ENCODE results near the gene PBX1. TPM values are rescaled to one million over a fixed set of nuclear protein-coding genes. Genes with fewer than 3 reads are reported as not detected.

The PBX1 gene
- total RNA-seq, 1 experiment from 2014 or later, result 9.8 TPM

DNA sequence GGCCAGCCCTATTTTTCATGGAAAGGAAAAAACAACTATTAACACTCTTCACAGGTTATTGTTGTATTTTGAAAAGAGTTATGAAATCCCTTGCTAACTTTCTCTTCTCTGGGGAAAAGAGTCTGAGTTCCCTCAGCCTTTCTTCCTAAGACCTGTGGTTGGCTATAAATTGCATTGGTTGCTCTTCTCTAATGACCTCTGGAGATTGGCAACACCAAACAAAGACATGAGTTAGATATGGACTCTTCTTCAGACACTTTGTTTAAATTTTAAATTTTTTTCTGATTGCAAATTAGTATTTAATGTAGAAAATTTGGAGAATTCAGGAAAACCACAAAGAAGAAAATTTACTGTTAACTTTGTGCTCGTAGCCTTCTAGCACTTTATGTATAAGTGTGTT is 275.7 kb downstream of the PBX1 start:
- ChIA-PET CTCF (interaction anchor here (0.6 kb wide), 1 partner anchor 525 kb away, joined by 5 read pairs; no protein-coding TSS in a partner anchor), POLR2A (ENCODE audit: unreplicated experiment) (no interaction called here)

DNA sequence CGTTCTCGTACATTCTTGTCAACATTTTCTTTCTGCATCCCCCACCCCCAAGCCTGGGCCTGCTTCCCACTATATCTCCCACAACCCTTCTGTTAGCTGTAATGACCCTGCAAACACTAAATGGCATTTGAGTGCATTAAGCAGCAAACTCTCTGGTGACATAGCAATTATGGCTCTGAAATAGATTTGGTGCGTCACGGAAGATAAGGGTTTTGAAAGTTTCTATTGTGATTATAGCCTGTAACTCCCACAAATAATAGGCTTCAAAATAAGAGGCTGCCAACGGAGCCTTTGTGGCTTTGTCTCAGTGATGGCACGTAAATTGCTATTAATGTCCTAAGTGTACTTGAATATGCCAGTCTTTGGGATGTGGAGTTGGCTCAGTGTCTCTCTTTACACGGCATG is 277.6 kb downstream of the PBX1 start:
- DNase-seq (no peak), ATAC-seq (no peak)
- Histone ChIP-seq H3K27ac (ENCODE audit: low read length) (no peak overlapping the region), H3K9me2 (replicated peaks; ENCODE audit: low read length) (no peaks in the 10 kb centered on the region), H3K36me3 (ENCODE audit: low read depth, low read length) (no peaks in the 10 kb centered on the region), H3K4me2 (ENCODE audit: low read length) (no peak overlapping the region), H3K4me3 (ENCODE audit: low read length) (no peak overlapping the region), H3K9ac (ENCODE audit: low read length) (no peak overlapping the region), H4K20me1 (ENCODE audit: low read length) (no peaks in the 10 kb centered on the region), H3K4me1 (ENCODE audit: insufficient read depth, low read length) (no peaks in the 10 kb centered on the region), H2AFZ (ENCODE audit: low read length) (no peak overlapping the region), H3K27me3 (ENCODE audit: low read length) (peaks cover 7% of the 10 kb centered on the region; the same call in 1 of the 2 replicates), H3K9me3 (ENCODE audit: low read length) (no peaks in the 10 kb centered on the region), H3K79me2 (ENCODE audit: low read length) (no peaks in the 10 kb centered on the region), H3F3A (ENCODE audit: low read length, unreplicated experiment) (no peaks in the 10 kb centered on the region)
- POLR2A ChIA-PET (ENCODE audit: unreplicated experiment), result no interaction called here
- CTCF ChIA-PET, result no interaction called here
- no TSS peak for BruUV-seq (replicated peaks)
- intact Hi-C loops (cut with micrococcal nuclease), result no loop called here
- TF ChIP-seq, protein P1, sequence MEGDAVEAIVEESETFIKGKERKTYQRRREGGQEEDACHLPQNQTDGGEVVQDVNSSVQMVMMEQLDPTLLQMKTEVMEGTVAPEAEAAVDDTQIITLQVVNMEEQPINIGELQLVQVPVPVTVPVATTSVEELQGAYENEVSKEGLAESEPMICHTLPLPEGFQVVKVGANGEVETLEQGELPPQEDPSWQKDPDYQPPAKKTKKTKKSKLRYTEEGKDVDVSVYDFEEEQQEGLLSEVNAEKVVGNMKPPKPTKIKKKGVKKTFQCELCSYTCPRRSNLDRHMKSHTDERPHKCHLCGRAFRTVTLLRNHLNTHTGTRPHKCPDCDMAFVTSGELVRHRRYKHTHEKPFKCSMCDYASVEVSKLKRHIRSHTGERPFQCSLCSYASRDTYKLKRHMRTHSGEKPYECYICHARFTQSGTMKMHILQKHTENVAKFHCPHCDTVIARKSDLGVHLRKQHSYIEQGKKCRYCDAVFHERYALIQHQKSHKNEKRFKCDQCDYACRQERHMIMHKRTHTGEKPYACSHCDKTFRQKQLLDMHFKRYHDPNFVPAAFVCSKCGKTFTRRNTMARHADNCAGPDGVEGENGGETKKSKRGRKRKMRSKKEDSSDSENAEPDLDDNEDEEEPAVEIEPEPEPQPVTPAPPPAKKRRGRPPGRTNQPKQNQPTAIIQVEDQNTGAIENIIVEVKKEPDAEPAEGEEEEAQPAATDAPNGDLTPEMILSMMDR (conservative IDR thresholded peaks at IDR 0.05; ENCODE audit: low read depth, low read length), result no peak
- no peak for TF ChIP-seq EZH2 (IDR thresholded peaks at IDR 0.05; ENCODE audit: low read length, unreplicated experiment)
- no peak for TF ChIP-seq EZH2phosphoT487 (IDR thresholded peaks at IDR 0.05; ENCODE audit: borderline replicate concordance, low read length)

More for the DNA sequence above, 275.7 kb downstream of the PBX1 start:
- no peaks in the 10 kb centered on the region for H4K20me1 ChIP-seq (ENCODE audit: low read length)
- H3K27ac ChIP-seq (ENCODE audit: low read length), result no peak overlapping the region
- H3F3A ChIP-seq (ENCODE audit: low read length, unreplicated experiment), result no peaks in the 10 kb centered on the region
- no peak overlapping the region for H3K4me2 ChIP-seq (ENCODE audit: low read length)
- H3K4me1 ChIP-seq (ENCODE audit: insufficient read depth, low read length), result no peaks in the 10 kb centered on the region
- no peaks in the 10 kb centered on the region for H3K79me2 ChIP-seq (ENCODE audit: low read length)
- no peaks in the 10 kb centered on the region for H3K36me3 ChIP-seq (ENCODE audit: low read depth, low read length)
- no peaks in the 10 kb centered on the region for H3K9me2 ChIP-seq (replicated peaks; ENCODE audit: low read length)
- intact Hi-C loops (cut with micrococcal nuclease), result no loop called here
- no TSS peak for BruUV-seq (replicated peaks)
- TF ChIP-seq, protein P1 (conservative IDR thresholded peaks at IDR 0.05; ENCODE audit: low read depth, low read length), result no peak
- TF ChIP-seq EZH2 (IDR thresholded peaks at IDR 0.05; ENCODE audit: low read length, unreplicated experiment) (no peak), EZH2phosphoT487 (IDR thresholded peaks at IDR 0.05; ENCODE audit: borderline replicate concordance, low read length) (no peak)
- DNase-seq (no peak), ATAC-seq (no peak)
- no peak overlapping the region for H3K9ac ChIP-seq (ENCODE audit: low read length)
- no peaks in the 10 kb centered on the region for H3K9me3 ChIP-seq (ENCODE audit: low read length)
- H2AFZ ChIP-seq (ENCODE audit: low read length), result no peak overlapping the region
- H3K27me3 ChIP-seq (ENCODE audit: low read length), result peaks cover 7% of the 10 kb centered on the region; the same call in 1 of the 2 replicates
- no peak overlapping the region for H3K4me3 ChIP-seq (ENCODE audit: low read length)

DNA sequence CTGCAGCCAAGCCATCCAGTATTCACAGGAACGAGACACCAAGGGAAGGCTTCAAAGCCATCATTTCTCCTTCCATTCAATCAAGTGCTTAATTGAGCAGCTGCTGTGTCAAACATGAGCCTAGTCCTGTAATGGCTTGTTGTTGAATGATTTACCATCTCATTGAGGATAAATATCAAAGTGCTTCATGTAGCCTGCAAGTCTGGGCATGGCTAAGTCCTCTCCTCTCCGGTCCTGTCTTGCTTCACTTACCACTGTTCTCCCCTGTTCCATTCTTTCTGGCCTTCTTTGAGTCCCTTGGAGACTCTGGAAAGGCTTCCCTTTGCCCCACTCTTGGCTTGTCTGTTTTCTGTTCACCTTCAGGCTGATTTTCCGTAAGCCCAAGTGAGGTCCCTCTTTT is 279.8 kb downstream of the PBX1 start:
- no peak overlapping the region for H3K4me2 ChIP-seq (ENCODE audit: low read length)
- H3K79me2 ChIP-seq (ENCODE audit: low read length), result no peaks in the 10 kb centered on the region
- H3K9me3 ChIP-seq (ENCODE audit: low read length), result no peaks in the 10 kb centered on the region
- no peak for DNase-seq
- H3K9me2 ChIP-seq (replicated peaks; ENCODE audit: low read length), result no peaks in the 10 kb centered on the region
- intact Hi-C loops (cut with micrococcal nuclease), result no loop called here
- H3K9ac ChIP-seq (ENCODE audit: low read length), result no peak overlapping the region
- no peaks in the 10 kb centered on the region for H3F3A ChIP-seq (ENCODE audit: low read length, unreplicated experiment)
- no peak for ATAC-seq
- H3K4me1 ChIP-seq (ENCODE audit: insufficient read depth, low read length), result no peaks in the 10 kb centered on the region
- peaks cover 8% of the 10 kb centered on the region; the same call in 1 of the 2 replicates for H3K27me3 ChIP-seq (ENCODE audit: low read length)
- no peak for TF ChIP-seq EZH2phosphoT487 (IDR thresholded peaks at IDR 0.05; ENCODE audit: borderline replicate concordance, low read length)
- no peak overlapping the region for H2AFZ ChIP-seq (ENCODE audit: low read length)
- H3K4me3 ChIP-seq (ENCODE audit: low read length), result no peak overlapping the region
- ChIA-PET POLR2A (ENCODE audit: unreplicated experiment) (no interaction called here), CTCF (no interaction called here)
- no TSS peak for BruUV-seq (replicated peaks)
- H3K36me3 ChIP-seq (ENCODE audit: low read depth, low read length), result no peaks in the 10 kb centered on the region
- H4K20me1 ChIP-seq (ENCODE audit: low read length), result no peaks in the 10 kb centered on the region
- no peak overlapping the region for H3K27ac ChIP-seq (ENCODE audit: low read length)
